B cell (primary cell): ENCODE measurements around the gene FAM222A.

ENCODE experiments used
- CTCF ChIP-seq: fragments of 200-600 bp; IDR thresholded peaks from one replicate; pipeline ENCODE4 v1.8.0; 2022; ENCODE audit warnings: antibody characterized with exemption, mild to moderate bottlenecking
- EZH2 ChIP-seq: IDR thresholded peaks from 2 replicates; pipeline ENCODE4 v1.6.1; 2012; ENCODE audit warnings: borderline replicate concordance, low read depth, mild to moderate bottlenecking, moderate library complexity, low read length; ENCODE audit not compliant: insufficient read depth, poor library complexity, severe bottlenecking

DNA sequence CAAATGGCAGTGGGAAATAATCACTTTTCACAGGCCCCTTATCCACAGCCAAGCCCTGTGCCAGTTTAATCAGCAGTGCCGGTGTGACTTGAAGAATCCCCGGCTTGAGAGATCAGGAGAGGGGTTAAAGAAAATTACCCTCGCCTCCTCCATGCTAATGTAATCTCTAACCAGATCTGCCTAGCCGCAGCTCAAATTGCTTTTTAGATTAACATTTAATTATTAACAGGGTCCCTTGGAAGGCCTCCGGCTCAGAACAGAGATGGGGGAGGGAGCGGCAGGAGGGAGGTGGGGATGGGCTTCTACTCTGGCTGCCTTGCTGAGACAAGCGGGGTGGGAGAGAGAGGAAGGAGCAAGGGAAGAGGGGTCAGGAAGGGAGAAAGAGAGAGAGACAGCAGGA is 24.0 kb downstream of the FAM222A start:
- no peak for TF ChIP-seq CTCF
- TF ChIP-seq EZH2 = no peak
